Upper lobe of right lung (tissue), 1 donor: ENCODE measurements around the gene MFAP2. TPM values are rescaled to one million over a fixed set of nuclear protein-coding genes. Genes with fewer than 3 reads are reported as not detected.

Source experiments
- ATAC-seq: fragments of 200-7000 bp; cut with Tn5 transposase; one replicate; pipeline ENCODE4 v1.9.1; 2020; ENCODE audit warnings: mild to moderate bottlenecking, moderate library complexity
- DNase-seq: peaks from one replicate; pipeline ENCODE4 v3.0.0-alpha.2; 2020
- H3K27ac ChIP-seq: fragments of 200-600 bp; one replicate; pipeline ENCODE4 v1.8.0; 2022
- H3K27me3 ChIP-seq: fragments of 200-600 bp; one replicate; pipeline ENCODE4 v1.8.0; 2022; ENCODE audit warnings: mild to moderate bottlenecking
- H3K36me3 ChIP-seq: fragments of 200-600 bp; one replicate; pipeline ENCODE4 v1.8.0; 2022
- H3K4me1 ChIP-seq: fragments of 200-600 bp; one replicate; pipeline ENCODE4 v1.8.0; 2022
- H3K4me3 ChIP-seq: fragments of 200-600 bp; one replicate; pipeline ENCODE4 v1.8.0; 2022; ENCODE audit warnings: mild to moderate bottlenecking
- H3K9me3 ChIP-seq: fragments of 200-600 bp; one replicate; pipeline ENCODE4 v1.8.0; 2022
- intact Hi-C: fragments of 100-400 bp; cut with DNase I; formaldehyde crosslinking; loops from one replicate; pipeline ENCODE4 v1.11.0; 2022
- total RNA-seq: library from RNA; stranded (reverse); fragmentation: NEBNext Ultra II Directional; extraction: Animal tissue kit (Norgen Biotek cat#: 25700); gene quantifications from one replicate; pipeline ENCODE4 v1.2.1, GENCODE V29; 2021
- TF ChIP-seq, protein P1 (sequence below): fragments of 200-600 bp; IDR thresholded peaks from one replicate; pipeline ENCODE4 v1.8.0; 2022; ENCODE audit warnings: antibody characterized with exemption
- donor health status: DM: no; HTN: yes; CAD: no; lungs with severe emphysema.

Gene MFAP2
- total RNA-seq, 1 donor from 2014 or later = 14.8 TPM

DNA sequence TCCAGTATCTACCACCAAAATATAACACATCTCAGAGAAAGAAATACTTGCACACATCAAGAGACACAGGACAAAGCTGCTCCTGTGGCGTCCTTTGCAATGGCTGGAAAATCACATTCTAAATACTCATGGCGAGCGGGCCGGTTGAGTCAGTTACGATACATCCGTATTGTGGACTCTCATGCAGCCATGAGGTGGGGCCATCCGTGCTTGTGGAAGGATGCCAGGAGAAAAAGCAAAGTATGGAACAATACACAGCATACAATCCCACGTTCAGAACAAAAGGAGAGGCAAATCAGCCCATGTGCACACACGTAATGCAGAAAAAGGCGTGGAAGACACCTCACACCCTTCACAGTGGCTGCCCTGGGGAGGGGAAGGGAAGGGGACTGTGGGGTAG is 18.2 kb upstream of the MFAP2 start:
- no peaks in the 10 kb centered on the region for H3K27me3 ChIP-seq
- TF ChIP-seq, protein P1, sequence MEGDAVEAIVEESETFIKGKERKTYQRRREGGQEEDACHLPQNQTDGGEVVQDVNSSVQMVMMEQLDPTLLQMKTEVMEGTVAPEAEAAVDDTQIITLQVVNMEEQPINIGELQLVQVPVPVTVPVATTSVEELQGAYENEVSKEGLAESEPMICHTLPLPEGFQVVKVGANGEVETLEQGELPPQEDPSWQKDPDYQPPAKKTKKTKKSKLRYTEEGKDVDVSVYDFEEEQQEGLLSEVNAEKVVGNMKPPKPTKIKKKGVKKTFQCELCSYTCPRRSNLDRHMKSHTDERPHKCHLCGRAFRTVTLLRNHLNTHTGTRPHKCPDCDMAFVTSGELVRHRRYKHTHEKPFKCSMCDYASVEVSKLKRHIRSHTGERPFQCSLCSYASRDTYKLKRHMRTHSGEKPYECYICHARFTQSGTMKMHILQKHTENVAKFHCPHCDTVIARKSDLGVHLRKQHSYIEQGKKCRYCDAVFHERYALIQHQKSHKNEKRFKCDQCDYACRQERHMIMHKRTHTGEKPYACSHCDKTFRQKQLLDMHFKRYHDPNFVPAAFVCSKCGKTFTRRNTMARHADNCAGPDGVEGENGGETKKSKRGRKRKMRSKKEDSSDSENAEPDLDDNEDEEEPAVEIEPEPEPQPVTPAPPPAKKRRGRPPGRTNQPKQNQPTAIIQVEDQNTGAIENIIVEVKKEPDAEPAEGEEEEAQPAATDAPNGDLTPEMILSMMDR = no peak
- peaks cover 53% of the 10 kb centered on the region for H3K36me3 ChIP-seq
- intact Hi-C loops = no loop called here
- DNase-seq (no peak), ATAC-seq (no peak)
- H3K4me3 ChIP-seq = no peak overlapping the region
- H3K4me1 ChIP-seq = no peaks in the 10 kb centered on the region
- no peaks in the 10 kb centered on the region for H3K9me3 ChIP-seq
- no peak overlapping the region for H3K27ac ChIP-seq

- Histone ChIP-seq H3K27me3 (no peaks in the 10 kb centered on the region), H3K4me1 (no peaks in the 10 kb centered on the region), H3K36me3 (peaks cover 40% of the 10 kb centered on the region), H3K9me3 (no peaks in the 10 kb centered on the region), H3K27ac (no peak overlapping the region), H3K4me3 (no peak overlapping the region)
- ATAC-seq = no peak
- DNase-seq = no peak
- TF ChIP-seq, protein P1 = no peak
- intact Hi-C loops = no loop called here
Measured at GRCh38 chr1:16996845-16997244, 16.4 kb upstream of the MFAP2 start.

GRCh38 chr1:16993521-16994038 is 13.2 kb upstream of the MFAP2 start:
- no peak for DNase-seq
- no peak overlapping the region for H3K4me3 ChIP-seq
- no peak for ATAC-seq
- H3K27me3 ChIP-seq = no peaks in the 10 kb centered on the region
- no peaks in the 10 kb centered on the region for H3K9me3 ChIP-seq
- peaks cover 31% of the 10 kb centered on the region for H3K36me3 ChIP-seq
- intact Hi-C loops = no loop called here
- no peaks in the 10 kb centered on the region for H3K4me1 ChIP-seq
- H3K27ac ChIP-seq = no peak overlapping the region
- TF ChIP-seq, protein P1 = no peak

DNA sequence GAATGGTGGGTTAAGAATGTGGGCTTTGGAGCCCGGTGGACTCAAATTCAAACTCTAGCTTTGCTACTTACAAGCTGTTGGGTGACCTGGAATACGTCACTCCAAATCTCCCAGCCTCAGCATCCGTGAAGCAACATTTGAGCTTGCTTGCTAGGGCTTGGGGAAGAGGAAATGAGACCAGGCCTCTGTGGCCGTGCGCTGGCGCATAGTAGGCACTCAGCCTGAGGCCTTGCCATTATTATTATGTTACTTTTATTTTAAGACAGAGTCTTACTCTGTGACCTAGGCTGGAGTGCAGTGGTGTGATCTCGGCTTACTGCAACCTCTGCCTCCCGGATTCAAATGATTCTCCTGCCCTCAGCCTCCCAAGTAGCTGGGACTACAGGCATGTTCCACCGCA is 12.3 kb upstream of the MFAP2 start:
- ATAC-seq (no peak), DNase-seq (no peak)
- no peaks in the 10 kb centered on the region for H3K9me3 ChIP-seq
- H3K27me3 ChIP-seq = no peaks in the 10 kb centered on the region
- H3K4me1 ChIP-seq = no peaks in the 10 kb centered on the region
- no peak overlapping the region for H3K4me3 ChIP-seq
- TF ChIP-seq, protein P1 = no peak
- peaks cover 32% of the 10 kb centered on the region for H3K36me3 ChIP-seq
- intact Hi-C loops = no loop called here
- no peak overlapping the region for H3K27ac ChIP-seq

GRCh38 chr1:16992102-16992501 is 11.7 kb upstream of the MFAP2 start:
- Histone ChIP-seq H3K4me1 (no peaks in the 10 kb centered on the region), H3K27me3 (no peaks in the 10 kb centered on the region), H3K9me3 (no peaks in the 10 kb centered on the region), H3K27ac (no peak overlapping the region), H3K4me3 (no peak overlapping the region), H3K36me3 (peaks cover 33% of the 10 kb centered on the region)
- ATAC-seq (no peak), DNase-seq (no peak)
- intact Hi-C loops = no loop called here
- TF ChIP-seq, protein P1 = no peak

GRCh38 chr1:16991571-16991970 is 11.2 kb upstream of the MFAP2 start:
- Histone ChIP-seq H3K36me3 (peaks cover 30% of the 10 kb centered on the region), H3K4me3 (no peak overlapping the region), H3K27ac (no peak overlapping the region), H3K9me3 (no peaks in the 10 kb centered on the region), H3K4me1 (no peaks in the 10 kb centered on the region), H3K27me3 (no peaks in the 10 kb centered on the region)
- intact Hi-C loops = no loop called here
- TF ChIP-seq, protein P1 = no peak
- no peak for DNase-seq
- ATAC-seq = no peak
